H1 (cell line): ENCODE data around the gene CGA. TPM values are rescaled to one million over a fixed set of nuclear protein-coding genes. Genes with fewer than 3 reads are reported as not detected.

Experiments used
- CTCF ChIA-PET: fragments of 300-600 bp; sonication (Branson Sonifier 250); formaldehyde crosslinking; loops from one replicate; lab custom pipeline; 2021; ENCODE audit not compliant: partially characterized antibody; lab: Charles Lee
- POLR2A ChIA-PET: fragments of 300-600 bp; sonication (Branson Sonifier 250); formaldehyde crosslinking; loops from one replicate; lab custom pipeline; 2021; ENCODE audit warnings: inconsistent platforms; ENCODE audit not compliant: partially characterized antibody; lab: Charles Lee
- DNase-seq, 2 experiments: peaks; one replicate each; pipeline versions ENCODE4 v3.0.0 to v3.0.0-alpha.2; 2010 to 2022; ENCODE audit warnings: low spot score in 2 of 2, low read depth in 1 of 2, mixed read lengths in 1 of 2
- FAIRE-seq: peaks from 2 replicates; lab custom pipeline; 2011; peaks lifted over from hg19 to GRCh38; lab: Jason Lieb, UNC
- H2AFZ ChIP-seq: 2 replicates; pipeline ENCODE4 v1.8.1; 2012; ENCODE audit warnings: low read length, inconsistent platforms
- H2AK5ac ChIP-seq: 2 replicates; pipeline ENCODE4 v1.6.1; 2013; ENCODE audit warnings: low read depth, low read length
- H2BK120ac ChIP-seq: replicated peaks from 2 replicates; pipeline ENCODE3; 2013; ENCODE audit warnings: low read depth, low read length, inconsistent platforms
- H2BK12ac ChIP-seq: 2 replicates; pipeline ENCODE4 v1.6.1; 2013; ENCODE audit warnings: low read depth, low read length
- H2BK15ac ChIP-seq: 2 replicates; pipeline ENCODE4 v1.6.1; 2013; ENCODE audit warnings: low read length
- H2BK20ac ChIP-seq: 2 replicates; pipeline ENCODE4 v1.6.1; 2013; ENCODE audit warnings: low read length
- H2BK5ac ChIP-seq: 2 replicates; pipeline ENCODE4 v1.6.1; 2013; ENCODE audit warnings: low read depth, low read length
- H3K14ac ChIP-seq: 2 replicates; pipeline ENCODE4 v1.6.1; 2013; ENCODE audit warnings: inconsistent platforms; ENCODE audit not compliant: insufficient read length
- H3K18ac ChIP-seq: 2 replicates; pipeline ENCODE4 v1.6.1; 2013; ENCODE audit warnings: low read length; ENCODE audit errors: extremely low read depth
- H3K23ac ChIP-seq: 2 replicates; pipeline ENCODE4 v1.6.1; 2013; ENCODE audit warnings: inconsistent platforms; ENCODE audit not compliant: insufficient read length
- H3K23me2 ChIP-seq: 2 replicates; pipeline ENCODE4 v1.6.1; 2013; ENCODE audit warnings: low read depth, low read length
- H3K27ac ChIP-seq: 2 replicates; pipeline ENCODE4 v1.6.1; 2011; ENCODE audit warnings: low read depth, low read length, inconsistent platforms
- H3K27me3 ChIP-seq, 4 experiments: replicated peaks in 1 of 4; 1 replicate in 1 of 4; 2 replicates in 3 of 4; pipeline versions ENCODE4 v1.6.1 to v1.8.1; 2011 to 2013; ENCODE audit warnings: low read length in 3 of 4, mild to moderate bottlenecking in 3 of 4, inconsistent platforms in 2 of 4, mixed read lengths in 2 of 4, moderate library complexity in 1 of 4; ENCODE audit not compliant: control insufficient read depth in 3 of 4, insufficient read depth in 3 of 4; ENCODE audit errors: extremely low read depth in 1 of 4
- H3K36me3 ChIP-seq, 4 experiments: 2 replicates each; pipeline versions ENCODE4 v1.6.1 to v1.8.1; 2011 to 2013; ENCODE audit warnings: mild to moderate bottlenecking in 4 of 4, low read length in 3 of 4, moderate library complexity in 2 of 4, control low read depth in 1 of 4, inconsistent platforms in 1 of 4; ENCODE audit not compliant: insufficient read depth in 4 of 4, control insufficient read depth in 2 of 4
- H3K4ac ChIP-seq: replicated peaks from 2 replicates; pipeline ENCODE3; 2013; ENCODE audit warnings: low read length, low read depth, mixed read lengths, inconsistent platforms; ENCODE audit not compliant: insufficient read length
- H3K4me1 ChIP-seq, 4 experiments: replicated peaks in 1 of 4; 1 replicate in 1 of 4; 2 replicates in 3 of 4; pipeline versions ENCODE4 v1.6.1 to v1.8.1; 2011 to 2013; ENCODE audit warnings: low read length in 3 of 4, inconsistent platforms in 2 of 4, mixed read lengths in 1 of 4; ENCODE audit not compliant: insufficient read depth in 4 of 4, control insufficient read depth in 3 of 4
- H3K4me2 ChIP-seq, 2 experiments: 2 replicates each; pipeline versions ENCODE4 v1.6.1 to v1.8.1; 2011 to 2013; ENCODE audit warnings: low read depth in 2 of 2, low read length in 2 of 2, control low read depth in 1 of 2, inconsistent platforms in 1 of 2, mild to moderate bottlenecking in 1 of 2; ENCODE audit not compliant: insufficient read depth in 1 of 2
- H3K4me3 ChIP-seq, 4 experiments: fragments of 200-600, 300-600 bp in 1 of 4; sonication (generic), shearing (Covaris generic), sonication (Bioruptor Twin) in 1 of 4; 2 replicates each; pipeline versions ENCODE4 v1.5.1 to v1.8.1; 2011 to 2016; ENCODE audit warnings: low read length in 4 of 4, low read depth in 3 of 4, control low read depth in 2 of 4, inconsistent platforms in 2 of 4, mild to moderate bottlenecking in 2 of 4, mixed read lengths in 1 of 4, moderate library complexity in 1 of 4; ENCODE audit not compliant: insufficient read depth in 2 of 4; ENCODE audit errors: extremely low read depth in 1 of 4
- H3K56ac ChIP-seq: replicated peaks from 2 replicates; pipeline ENCODE3; 2013; ENCODE audit warnings: low read depth, mild to moderate bottlenecking, mixed read lengths, low read length, inconsistent platforms; ENCODE audit not compliant: insufficient read length
- H3K79me1 ChIP-seq: 2 replicates; pipeline ENCODE4 v1.6.1; 2013; ENCODE audit warnings: low read depth, low read length, control low read depth
- H3K79me2 ChIP-seq, 2 experiments: 2 replicates each; pipeline versions ENCODE4 v1.6.1 to v1.8.1; 2012 to 2013; ENCODE audit warnings: low read length in 2 of 2, mild to moderate bottlenecking in 2 of 2, inconsistent platforms in 1 of 2; ENCODE audit not compliant: insufficient read depth in 2 of 2, control insufficient read depth in 1 of 2
- H3K9ac ChIP-seq, 4 experiments: replicated peaks in 1 of 4; 1 replicate in 1 of 4; 2 replicates in 3 of 4; pipeline versions ENCODE4 v1.6.1 to v1.8.1; 2011 to 2013; ENCODE audit warnings: low read depth in 3 of 4, low read length in 3 of 4, control low read depth in 2 of 4, mild to moderate bottlenecking in 2 of 4, moderate library complexity in 2 of 4, inconsistent platforms in 1 of 4; ENCODE audit errors: extremely low read depth in 1 of 4
- H3K9me3 ChIP-seq, 2 experiments: 2 replicates each; pipeline versions ENCODE4 v1.6.1 to v1.8.1; 2012 to 2013; ENCODE audit warnings: mild to moderate bottlenecking in 2 of 2, moderate library complexity in 2 of 2, control low read depth in 1 of 2, inconsistent platforms in 1 of 2, low read depth in 1 of 2, low read length in 1 of 2, mixed read lengths in 1 of 2; ENCODE audit not compliant: insufficient read depth in 2 of 2
- H4K20me1 ChIP-seq, 2 experiments: replicated peaks in 1 of 2; 2 replicates each; pipeline versions ENCODE3 to v1.8.1; 2011 to 2013; ENCODE audit warnings: inconsistent platforms in 2 of 2, low read length in 2 of 2, mild to moderate bottlenecking in 1 of 2; ENCODE audit not compliant: insufficient read depth in 2 of 2, control insufficient read depth in 1 of 2
- H4K5ac ChIP-seq: 2 replicates; pipeline ENCODE4 v1.6.1; 2013; ENCODE audit warnings: low read length, low read depth, mixed read lengths, inconsistent platforms; ENCODE audit not compliant: insufficient read length
- H4K8ac ChIP-seq: 2 replicates; pipeline ENCODE4 v1.8.0; 2013; ENCODE audit warnings: mild to moderate bottlenecking, moderate library complexity, low read length, inconsistent platforms; ENCODE audit not compliant: insufficient read depth; ENCODE audit errors: extremely low read depth
- H4K91ac ChIP-seq: replicated peaks from 2 replicates; pipeline ENCODE3; 2013; ENCODE audit warnings: low read length, mixed read lengths, inconsistent platforms; ENCODE audit not compliant: insufficient read length
- BCL11A ChIP-seq, 2 experiments: IDR thresholded peaks; one replicate each; pipeline ENCODE4 v1.6.1; 2011; ENCODE audit warnings: low read depth in 2 of 2, low read length in 2 of 2, mild to moderate bottlenecking in 2 of 2
- KDM5A ChIP-seq: fragments of 200-600 bp; IDR thresholded peaks from 2 replicates; pipeline ENCODE4 v1.7.1; 2012; ENCODE audit warnings: mild to moderate bottlenecking, low read length, inconsistent platforms, mixed read lengths
- MAFK ChIP-seq: IDR thresholded peaks from 2 replicates; pipeline ENCODE4 v1.6.1; 2012; ENCODE audit warnings: low read depth, mild to moderate bottlenecking, improper control_type of control experiment, low read length
- RAD21 ChIP-seq, 2 experiments: IDR thresholded peaks in 1 of 2; conservative IDR thresholded peaks in 1 of 2; 2 replicates each; pipeline ENCODE4 v1.6.1; 2011; ENCODE audit warnings: low read depth in 2 of 2, low read length in 2 of 2, improper control_type of control experiment in 1 of 2, inconsistent platforms in 1 of 2, mild to moderate bottlenecking in 1 of 2, moderate library complexity in 1 of 2
- SUZ12 ChIP-seq: fragments of 200-600 bp; sonication (generic); IDR thresholded peaks from 2 replicates; pipeline ENCODE4 v1.6.1; 2012; ENCODE audit warnings: mild to moderate bottlenecking, inconsistent platforms, low read length, moderate library complexity, mixed read lengths
- WGBS, 2 experiments: shearing (Covaris generic) in 1 of 2; methylation state at CpG; one replicate each; pipeline versions ENCODE4 v1.1.6 to v1.1.7; 2013 to 2015; ENCODE audit warnings: low lambda C conversion rate in 2 of 2, mixed read lengths in 2 of 2, inconsistent platforms in 1 of 2, low coverage in 1 of 2, missing lambda C conversion rate in 1 of 2; ENCODE audit not compliant: insufficient replicate concordance in 2 of 2, insufficient coverage in 1 of 2, insufficient read length in 1 of 2; ENCODE audit errors: extremely low coverage in 1 of 2, missing lambda C conversion rate in 1 of 2; 5-methylcytosine and 5-hydroxymethylcytosine counted together
- polyA plus RNA-seq, 7 experiments: library from polyadenylated mRNA; depleted of rRNA in 3 of 7; stranded (reverse) in 5 of 7; unstranded in 2 of 7; fragments of >200 nt in 5 of 7; fragments of 200-250 nt in 2 of 7; gene quantifications; 1 replicate in 5 of 7; 2 replicates in 1 of 7; 4 replicates in 1 of 7; pipeline versions ENCODE4 v1.2.1 to v1.2.3, GENCODE V29; 2011 to 2013; ENCODE audit warnings: missing spikeins in 2 of 7, mixed read lengths in 2 of 7
- total RNA-seq: library from RNA; stranded (reverse); fragmentation: NEBNext Ultra II Directional; extraction: Animal tissue kit (Norgen Biotek cat#: 25700); gene quantifications from 2 replicates; pipeline ENCODE4 v1.2.1, GENCODE V29; 2021
- TF ChIP-seq, protein P1 (sequence below), 3 experiments: IDR thresholded peaks; 1 replicate in 2 of 3; 2 replicates in 1 of 3; pipeline versions ENCODE4 v1.5.1 to v1.6.1; 2011; ENCODE audit warnings: low read length in 3 of 3, mild to moderate bottlenecking in 3 of 3, inconsistent platforms in 2 of 3, low read depth in 1 of 3, moderate library complexity in 1 of 3; ENCODE audit not compliant: insufficient read depth in 1 of 3; ENCODE audit errors: control extremely low read depth in 1 of 3

The CGA gene
- total and polyA plus RNA-seq, 2 of the 8 experiments (the other 6 are each of a cell fraction or from before 2014, with no cell fraction given), result not detected

- no peak overlapping the region for H3K14ac ChIP-seq
- no peaks in the 10 kb centered on the region for H3K4me1 ChIP-seq
- 85% methylated on average over 1 of the region's 1 CpG; no CpG with 5 or more reads in 1 of the 2 experiments for WGBS, 2 experiments
- FAIRE-seq (peak; percentile 95), DNase-seq (no peak)
- H2AFZ ChIP-seq, result no peak overlapping the region
- H3K56ac ChIP-seq, result no peak overlapping the region
- H3K4me2 ChIP-seq, result no peak overlapping the region
- no peak overlapping the region for H3K23ac ChIP-seq
- H3K18ac ChIP-seq, result no peak overlapping the region
- H2BK20ac ChIP-seq, result no peak overlapping the region
- no peak overlapping the region for H3K4me3 ChIP-seq
- CTCF ChIA-PET, result interaction anchor here (1.0 to 3.9 kb wide), 18 partner anchors 9 to 267 kb away, joined by 3 to 25 read pairs (median 4); partner anchors contain the start of gene SMIM8
- no peaks in the 10 kb centered on the region for H3K27me3 ChIP-seq
- H2BK12ac ChIP-seq, result no peak overlapping the region
- no peak overlapping the region for H3K9ac ChIP-seq
- no peak overlapping the region for H2BK5ac ChIP-seq
- H4K91ac ChIP-seq, result no peak overlapping the region
- H2AK5ac ChIP-seq, result no peak overlapping the region
- no peak overlapping the region for H4K5ac ChIP-seq
- TF ChIP-seq BCL11A (IDR thresholded peaks at IDR 0.05; ENCODE audit: low read depth in 2 of 2, low read length in 2 of 2), result no peak
- TF ChIP-seq MAFK, result peak; percentile 73
- peak; percentile 90 to 92 for TF ChIP-seq RAD21 (IDR thresholded peaks at IDR 0.05 in 1 of 2, conservative IDR thresholded peaks at IDR 0.05 in 1 of 2; ENCODE audit: low read depth in 2 of 2, low read length in 2 of 2)
- TF ChIP-seq KDM5A, result no peak
- no peak for TF ChIP-seq SUZ12
- TF ChIP-seq, protein P1, sequence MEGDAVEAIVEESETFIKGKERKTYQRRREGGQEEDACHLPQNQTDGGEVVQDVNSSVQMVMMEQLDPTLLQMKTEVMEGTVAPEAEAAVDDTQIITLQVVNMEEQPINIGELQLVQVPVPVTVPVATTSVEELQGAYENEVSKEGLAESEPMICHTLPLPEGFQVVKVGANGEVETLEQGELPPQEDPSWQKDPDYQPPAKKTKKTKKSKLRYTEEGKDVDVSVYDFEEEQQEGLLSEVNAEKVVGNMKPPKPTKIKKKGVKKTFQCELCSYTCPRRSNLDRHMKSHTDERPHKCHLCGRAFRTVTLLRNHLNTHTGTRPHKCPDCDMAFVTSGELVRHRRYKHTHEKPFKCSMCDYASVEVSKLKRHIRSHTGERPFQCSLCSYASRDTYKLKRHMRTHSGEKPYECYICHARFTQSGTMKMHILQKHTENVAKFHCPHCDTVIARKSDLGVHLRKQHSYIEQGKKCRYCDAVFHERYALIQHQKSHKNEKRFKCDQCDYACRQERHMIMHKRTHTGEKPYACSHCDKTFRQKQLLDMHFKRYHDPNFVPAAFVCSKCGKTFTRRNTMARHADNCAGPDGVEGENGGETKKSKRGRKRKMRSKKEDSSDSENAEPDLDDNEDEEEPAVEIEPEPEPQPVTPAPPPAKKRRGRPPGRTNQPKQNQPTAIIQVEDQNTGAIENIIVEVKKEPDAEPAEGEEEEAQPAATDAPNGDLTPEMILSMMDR (IDR thresholded peaks at IDR 0.05; ENCODE audit: control extremely low read depth in 1 of 3, insufficient read depth in 1 of 3, low read depth in 1 of 3, low read length in 3 of 3), result peak in 2 of 3 experiments; percentile 61 to 80; a peak in 3 of 4 replicates
- TF ChIP-seq, all 59 proteins: peak for 3
- H3K4ac ChIP-seq, result no peak overlapping the region
- H2BK120ac ChIP-seq, result no peak overlapping the region
- H2BK15ac ChIP-seq, result no peak overlapping the region
- H3K9me3 ChIP-seq, result peaks cover 10 to 14% of the 10 kb centered on the region in 2 experiments
- no peaks in the 10 kb centered on the region for H3K36me3 ChIP-seq
- H3K79me1 ChIP-seq, result no peaks in the 10 kb centered on the region
- no peaks in the 10 kb centered on the region for H3K23me2 ChIP-seq
- H3K27ac ChIP-seq, result no peak overlapping the region
- H4K20me1 ChIP-seq, result no peaks in the 10 kb centered on the region
- H3K79me2 ChIP-seq, result no peaks in the 10 kb centered on the region
- POLR2A ChIA-PET, result no interaction called here
- H4K8ac ChIP-seq, result no peak overlapping the region
Measured at GRCh38 chr6:87139236-87139635, 44.3 kb upstream of the CGA start.
